Tibial nerve (tissue), 4 donors: ENCODE measurements around the gene CFAP92. TPM values are rescaled to one million over a fixed set of nuclear protein-coding genes. Genes with fewer than 3 reads are reported as not detected.

ENCODE experiments used
- DNase-seq, 2 donors: peaks; one replicate each; pipeline ENCODE4 v3.0.0-alpha.2; 2019; ENCODE audit warnings: low spot score in 2 of 2
- H3K27ac ChIP-seq, 4 donors: fragments of 200-600 bp; sonication (generic) in 3 of 4; one replicate each; pipeline ENCODE4 v1.5.1; 2017 to 2019; ENCODE audit warnings: mild to moderate bottlenecking in 1 of 4
- H3K27me3 ChIP-seq, 2 donors: fragments of 200-600 bp; sonication (generic) in 1 of 2; one replicate each; pipeline versions ENCODE4 v1.5.1 to v1.6.0; 2017 to 2019
- H3K36me3 ChIP-seq, 3 donors: fragments of 200-600 bp; sonication (generic); one replicate each; pipeline ENCODE4 v1.5.1; 2018 to 2019
- H3K4me1 ChIP-seq, 4 donors: fragments of 200-600 bp; sonication (generic) in 3 of 4; one replicate each; pipeline ENCODE4 v1.5.1; 2017 to 2019
- H3K4me3 ChIP-seq, 4 donors: fragments of 200-600 bp; sonication (generic) in 3 of 4; one replicate each; pipeline ENCODE4 v1.5.1; 2017 to 2019; ENCODE audit warnings: mild to moderate bottlenecking in 1 of 4, moderate library complexity in 1 of 4
- H3K9me3 ChIP-seq, 4 donors: fragments of 200-600 bp; sonication (generic) in 3 of 4; one replicate each; pipeline ENCODE4 v1.5.1; 2017 to 2019
- CTCF ChIP-seq, 5 experiments: fragments of 200-600 bp in 3 of 5; fragments of 450-650 bp in 2 of 5; sonication (generic) in 3 of 5; IDR thresholded peaks; one replicate each; pipeline ENCODE4 v1.5.1; 2016 to 2019; ENCODE audit warnings: antibody characterized with exemption in 5 of 5, mild to moderate bottlenecking in 3 of 5, moderate library complexity in 2 of 5
- EP300 ChIP-seq, 2 donors: sonication (generic); formaldehyde crosslinking; IDR thresholded peaks; one replicate each; pipeline ENCODE4 v1.6.1; 2017; ENCODE audit warnings: antibody characterized with exemption in 2 of 2, mild to moderate bottlenecking in 1 of 2
- POLR2A ChIP-seq, 2 donors: fragments of 450-650 bp; IDR thresholded peaks; one replicate each; pipeline ENCODE4 v1.6.1; 2017; ENCODE audit warnings: antibody characterized with exemption in 2 of 2, mild to moderate bottlenecking in 2 of 2, moderate library complexity in 2 of 2
- WGBS, 2 donors: methylation state at CpG; one replicate each; pipeline ENCODE4 v1.1.5; 2018; 5-methylcytosine and 5-hydroxymethylcytosine counted together
- total RNA-seq, 4 donors: library from RNA; depleted of rRNA; stranded (reverse); fragments of >200 nt; gene quantifications; one replicate each; pipeline ENCODE4 v1.1.0, GENCODE V29; 2016

CFAP92 gene
- total RNA-seq, 4 donors from 2014 or later: 0.22 to 0.78 (median 0.63) TPM; not detected in 1

GRCh38 chr3:129022114-129023007 is 28.5 kb upstream of the CFAP92 start:
- no peak for TF ChIP-seq CTCF (IDR thresholded peaks at IDR 0.05)
- no peak for TF ChIP-seq EP300 (IDR thresholded peaks at IDR 0.05)
- no peak for TF ChIP-seq POLR2A (IDR thresholded peaks at IDR 0.05)
- Histone ChIP-seq H3K36me3 (no peaks in the 10 kb centered on the region), H3K4me3 (no peak overlapping the region), H3K27me3 (no peaks in the 10 kb centered on the region), H3K9me3 (no peaks in the 10 kb centered on the region), H3K27ac (peak overlapping the region in 2 of 4 donors; percentile 28 to 33), H3K4me1 (peaks cover 0 to 20% (median 6%) of the 10 kb centered on the region in 4 donors)
- WGBS, 2 donors: 65 to 71% methylated on average over 15 of the region's 15 CpGs
- DNase-seq: peak in 1 of 2 donors; percentile 9

GRCh38 chr3:129021140-129021551 is 27.3 kb upstream of the CFAP92 start:
- H3K36me3 ChIP-seq: no peaks in the 10 kb centered on the region
- H3K27me3 ChIP-seq: no peaks in the 10 kb centered on the region
- no peak overlapping the region for H3K27ac ChIP-seq
- DNase-seq: no peak
- H3K4me1 ChIP-seq: peaks cover 0 to 13% (median 5%) of the 10 kb centered on the region in 4 donors
- 76 to 80% methylated on average over 6 of the region's 6 CpGs for WGBS, 2 donors
- no peak for TF ChIP-seq EP300 (IDR thresholded peaks at IDR 0.05)
- TF ChIP-seq CTCF (IDR thresholded peaks at IDR 0.05): no peak
- TF ChIP-seq POLR2A (IDR thresholded peaks at IDR 0.05): no peak
- H3K9me3 ChIP-seq: no peaks in the 10 kb centered on the region
- no peak overlapping the region for H3K4me3 ChIP-seq

GRCh38 chr3:129020691-129021090 is 26.8 kb upstream of the CFAP92 start:
- no peaks in the 10 kb centered on the region for H3K27me3 ChIP-seq
- H3K4me3 ChIP-seq: no peak overlapping the region
- 73 to 81% methylated on average over 3 to 5 of the region's 5 CpGs for WGBS, 2 donors
- DNase-seq: no peak
- peaks cover 0 to 13% (median 6%) of the 10 kb centered on the region in 4 donors for H3K4me1 ChIP-seq
- no peak overlapping the region for H3K27ac ChIP-seq
- no peaks in the 10 kb centered on the region for H3K36me3 ChIP-seq
- H3K9me3 ChIP-seq: no peaks in the 10 kb centered on the region
- no peak for TF ChIP-seq EP300 (IDR thresholded peaks at IDR 0.05)
- TF ChIP-seq CTCF (IDR thresholded peaks at IDR 0.05): no peak
- TF ChIP-seq POLR2A (IDR thresholded peaks at IDR 0.05): no peak

- Histone ChIP-seq H3K9me3 (no peaks in the 10 kb centered on the region), H3K27ac (no peak overlapping the region), H3K36me3 (no peaks in the 10 kb centered on the region), H3K4me1 (peaks cover 0 to 15% (median 7%) of the 10 kb centered on the region in 4 donors), H3K4me3 (no peak overlapping the region), H3K27me3 (no peaks in the 10 kb centered on the region)
- 79 to 85% methylated on average over 3 of the region's 3 CpGs for WGBS, 2 donors
- DNase-seq: no peak
- TF ChIP-seq EP300 (IDR thresholded peaks at IDR 0.05): no peak
- no peak for TF ChIP-seq CTCF (IDR thresholded peaks at IDR 0.05)
- no peak for TF ChIP-seq POLR2A (IDR thresholded peaks at IDR 0.05)
Measured at GRCh38 chr3:129019266-129019665, 25.4 kb upstream of the CFAP92 start.

GRCh38 chr3:129018751-129019150 is 24.9 kb upstream of the CFAP92 start:
- no peak for DNase-seq
- TF ChIP-seq CTCF (IDR thresholded peaks at IDR 0.05) (no peak), EP300 (IDR thresholded peaks at IDR 0.05) (no peak)
- H3K36me3 ChIP-seq: no peaks in the 10 kb centered on the region
- H3K27ac ChIP-seq: no peak overlapping the region
- H3K4me1 ChIP-seq: peaks cover 0 to 21% (median 7%) of the 10 kb centered on the region in 4 donors
- no peak overlapping the region for H3K4me3 ChIP-seq
- no peaks in the 10 kb centered on the region for H3K9me3 ChIP-seq
- H3K27me3 ChIP-seq: no peaks in the 10 kb centered on the region
- 81 to 85% methylated on average over 9 of the region's 9 CpGs for WGBS, 2 donors
